Lung (tissue), 12 donors: ENCODE results near the gene CRX. TPM values are rescaled to one million over a fixed set of nuclear protein-coding genes. Genes with fewer than 3 reads are reported as not detected.

Experiments
- ATAC-seq: fragments of 200-7000 bp; cut with Tn5 transposase; one replicate; pipeline ENCODE4 v1.9.1; 2020; ENCODE audit warnings: moderate number of reproducible peaks; ENCODE audit not compliant: insufficient read depth, low FRiP score
- DNase-seq, 3 donors: peaks; one replicate each; pipeline ENCODE4 v3.0.0-alpha.2; 2013 to 2017
- H3K27ac ChIP-seq, 2 donors: one replicate each; pipeline ENCODE4 v1.5.1; 2013; ENCODE audit warnings: mild to moderate bottlenecking in 2 of 2, moderate library complexity in 2 of 2, control low read depth in 1 of 2, inconsistent platforms in 1 of 2, low read depth in 1 of 2, low read length in 1 of 2
- H3K27me3 ChIP-seq, 3 donors: one replicate each; pipeline ENCODE4 v1.5.1; 2013; ENCODE audit warnings: low read length in 2 of 3; ENCODE audit not compliant: control insufficient read depth in 3 of 3, insufficient read depth in 3 of 3
- H3K36me3 ChIP-seq, 4 donors: one replicate each; pipeline ENCODE4 v1.5.1; 2013; ENCODE audit warnings: low read length in 4 of 4, mild to moderate bottlenecking in 1 of 4, moderate library complexity in 1 of 4; ENCODE audit not compliant: control insufficient read depth in 4 of 4, insufficient read depth in 4 of 4
- H3K4me1 ChIP-seq, 5 donors: one replicate each; pipeline ENCODE4 v1.5.1; 2013; ENCODE audit warnings: low read length in 5 of 5, mild to moderate bottlenecking in 2 of 5, moderate library complexity in 1 of 5; ENCODE audit not compliant: control insufficient read depth in 5 of 5, insufficient read depth in 5 of 5
- H3K4me3 ChIP-seq: one replicate; pipeline ENCODE4 v1.5.1; 2013; ENCODE audit warnings: mild to moderate bottlenecking, control low read depth, moderate library complexity
- H3K9ac ChIP-seq, 2 donors: one replicate each; pipeline ENCODE4 v1.5.1; 2013; ENCODE audit warnings: low read length in 2 of 2, control low read depth in 1 of 2; ENCODE audit not compliant: insufficient read depth in 1 of 2
- H3K9me3 ChIP-seq, 4 donors: one replicate each; pipeline ENCODE4 v1.5.1; 2013; ENCODE audit warnings: low read length in 3 of 4, mild to moderate bottlenecking in 1 of 4, moderate library complexity in 1 of 4; ENCODE audit not compliant: control insufficient read depth in 4 of 4, insufficient read depth in 3 of 4
- CTCF ChIP-seq: IDR thresholded peaks from 2 replicates; pipeline ENCODE4 v1.5.1; 2012; ENCODE audit warnings: mild to moderate bottlenecking; ENCODE audit errors: control extremely low read depth, extremely low read depth
- WGBS, 2 donors: extraction: QIAGEN DNeasy Blood & Tissue Kit; methylation state at CpG; one replicate each; pipeline ENCODE4 v1.1.7; 2013; 5-methylcytosine and 5-hydroxymethylcytosine counted together
- polyA plus RNA-seq, 2 donors: library from polyadenylated mRNA; stranded (reverse); fragments of 200-250 nt; gene quantifications; one replicate each; pipeline ENCODE4 v1.2.1, GENCODE V29; 2013
- total RNA-seq, 2 donors: library from RNA; depleted of rRNA in 1 of 2; stranded (reverse); fragments of >200 nt in 1 of 2; gene quantifications; one replicate each; pipeline ENCODE4 v1.2.1, GENCODE V29; 2014 to 2021
- donor health status: control.
- donor health status: control.
- donor health status: Bipolar disorder and iron deficiency.
- donor health status: healthy.
- donor health status: DM: yes; HTN: yes; CAD: no.

Gene CRX
- total and polyA plus RNA-seq, 4 donors, result 0.02 TPM; not detected in 3

GRCh38 chr19:47886010-47886559 is 64.3 kb downstream of the CRX start, which contains the start of gene SULT2A1:
SULT2A1 (minus strand) TSS chr19:47886315; CDS start chr19:47886257, 58 bp downstream.
- H3K9ac ChIP-seq, result no peak within 1 kb of the TSS
- H3K27ac ChIP-seq, result no peak within 1 kb of the TSS
- no peaks in the 10 kb centered on the region for H3K36me3 ChIP-seq
- TF ChIP-seq CTCF, result no peak
- H3K27me3 ChIP-seq, result no peaks in the 10 kb centered on the region
- WGBS, 2 donors, result 62 to 67% methylated on average over 12 of the region's 12 CpGs
- no peak for DNase-seq
- H3K9me3 ChIP-seq, result no peaks in the 10 kb centered on the region
- ATAC-seq, result no peak
- no peak within 1 kb of the TSS for H3K4me3 ChIP-seq
- H3K4me1 ChIP-seq, result no peaks in the 10 kb centered on the region

- H3K36me3 ChIP-seq, result no peaks in the 10 kb centered on the region
- no peak overlapping the region for H3K4me3 ChIP-seq
- no peak overlapping the region for H3K27ac ChIP-seq
- no peak overlapping the region for H3K9ac ChIP-seq
- WGBS, 2 donors, result 65 to 67% methylated on average over 7 of the region's 7 CpGs
- TF ChIP-seq CTCF, result no peak
- H3K9me3 ChIP-seq, result peaks cover 0 to 7% (median 2%) of the 10 kb centered on the region in 4 donors
- DNase-seq (no peak), ATAC-seq (no peak)
- no peaks in the 10 kb centered on the region for H3K4me1 ChIP-seq
- H3K27me3 ChIP-seq, result no peaks in the 10 kb centered on the region
Observed at GRCh38 chr19:47890865-47891621, 69.3 kb downstream of the CRX start.

GRCh38 chr19:47891622-47891922 is 69.8 kb downstream of the CRX start:
- Histone ChIP-seq H3K9ac (no peak overlapping the region), H3K36me3 (no peaks in the 10 kb centered on the region), H3K4me3 (no peak overlapping the region), H3K9me3 (peaks cover 0 to 7% (median 2%) of the 10 kb centered on the region in 4 donors), H3K27me3 (no peaks in the 10 kb centered on the region), H3K27ac (no peak overlapping the region), H3K4me1 (no peaks in the 10 kb centered on the region)
- TF ChIP-seq CTCF, result no peak
- no peak for ATAC-seq
- WGBS, 2 donors, result 59 to 65% methylated on average over 2 of the region's 2 CpGs
- DNase-seq, result no peak
